ENCODE measurements around the gene ERLEC1.

DNA sequence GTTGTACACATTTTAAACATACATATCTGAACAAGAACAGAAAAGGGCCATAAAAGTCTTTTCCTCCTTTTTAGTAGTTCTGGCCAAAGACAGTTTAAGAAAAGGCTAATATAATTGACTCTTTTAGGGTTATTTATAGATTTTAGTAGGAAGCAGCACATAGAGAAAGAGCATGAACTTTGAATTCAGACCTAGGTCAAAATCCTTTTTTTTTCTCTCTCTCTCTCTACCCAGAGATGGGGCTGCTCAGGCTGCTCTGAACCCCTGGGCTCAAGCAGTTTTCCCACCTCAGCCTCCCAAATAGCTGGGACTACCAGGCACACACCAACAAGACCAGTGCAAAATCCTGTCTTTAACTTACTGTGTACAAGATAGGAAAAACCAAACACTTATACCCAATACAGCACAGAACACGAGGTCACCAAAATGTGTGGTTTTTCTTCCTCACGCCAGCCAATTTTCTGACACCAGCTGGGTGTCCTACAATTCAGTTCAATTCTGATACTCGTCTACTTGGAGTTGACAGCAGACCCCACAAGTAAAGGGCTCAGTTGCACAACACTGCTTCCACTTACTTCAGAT lies 32.1 kb downstream of the ERLEC1 start:
- TF ChIP-seq, protein P1, sequence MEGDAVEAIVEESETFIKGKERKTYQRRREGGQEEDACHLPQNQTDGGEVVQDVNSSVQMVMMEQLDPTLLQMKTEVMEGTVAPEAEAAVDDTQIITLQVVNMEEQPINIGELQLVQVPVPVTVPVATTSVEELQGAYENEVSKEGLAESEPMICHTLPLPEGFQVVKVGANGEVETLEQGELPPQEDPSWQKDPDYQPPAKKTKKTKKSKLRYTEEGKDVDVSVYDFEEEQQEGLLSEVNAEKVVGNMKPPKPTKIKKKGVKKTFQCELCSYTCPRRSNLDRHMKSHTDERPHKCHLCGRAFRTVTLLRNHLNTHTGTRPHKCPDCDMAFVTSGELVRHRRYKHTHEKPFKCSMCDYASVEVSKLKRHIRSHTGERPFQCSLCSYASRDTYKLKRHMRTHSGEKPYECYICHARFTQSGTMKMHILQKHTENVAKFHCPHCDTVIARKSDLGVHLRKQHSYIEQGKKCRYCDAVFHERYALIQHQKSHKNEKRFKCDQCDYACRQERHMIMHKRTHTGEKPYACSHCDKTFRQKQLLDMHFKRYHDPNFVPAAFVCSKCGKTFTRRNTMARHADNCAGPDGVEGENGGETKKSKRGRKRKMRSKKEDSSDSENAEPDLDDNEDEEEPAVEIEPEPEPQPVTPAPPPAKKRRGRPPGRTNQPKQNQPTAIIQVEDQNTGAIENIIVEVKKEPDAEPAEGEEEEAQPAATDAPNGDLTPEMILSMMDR (IDR thresholded peaks at IDR 0.05) = no peak
- TF ChIP-seq ZFX (IDR thresholded peaks at IDR 0.05; ENCODE audit: borderline replicate concordance) = no peak

Measured in 22Rv1 (cell line).